Measurements from ENCODE around the gene RABGAP1L.

- TF ChIP-seq POLR2A (IDR thresholded peaks at IDR 0.05; ENCODE audit: low read depth, low read length), result no peak
- no peak for TF ChIP-seq MXI1 (IDR thresholded peaks at IDR 0.05; ENCODE audit: low read depth, low read length)
Measured at GRCh38 chr1:174393885-174394284, 234.6 kb downstream of the RABGAP1L start.

Measured in GM12878 (cell line).